ENCODE data around the gene LIPC.

LIPC gene

GRCh38 chr15:58538901-58539300, 107.1 kb downstream of the LIPC start:
- no peaks in the 10 kb centered on the region for H3K9me2 ChIP-seq (replicated peaks; ENCODE audit: insufficient read depth, low read length)
- no peaks in the 10 kb centered on the region for H3K79me2 ChIP-seq (ENCODE audit: insufficient read depth, low read length)
- H3K4me2 ChIP-seq (ENCODE audit: low read depth, low read length, poor library complexity, severe bottlenecking), result no peak overlapping the region
- TF ChIP-seq EZH2phosphoT487 (conservative IDR thresholded peaks at IDR 0.05; ENCODE audit: low read length), result no peak
- TF ChIP-seq, protein P1, sequence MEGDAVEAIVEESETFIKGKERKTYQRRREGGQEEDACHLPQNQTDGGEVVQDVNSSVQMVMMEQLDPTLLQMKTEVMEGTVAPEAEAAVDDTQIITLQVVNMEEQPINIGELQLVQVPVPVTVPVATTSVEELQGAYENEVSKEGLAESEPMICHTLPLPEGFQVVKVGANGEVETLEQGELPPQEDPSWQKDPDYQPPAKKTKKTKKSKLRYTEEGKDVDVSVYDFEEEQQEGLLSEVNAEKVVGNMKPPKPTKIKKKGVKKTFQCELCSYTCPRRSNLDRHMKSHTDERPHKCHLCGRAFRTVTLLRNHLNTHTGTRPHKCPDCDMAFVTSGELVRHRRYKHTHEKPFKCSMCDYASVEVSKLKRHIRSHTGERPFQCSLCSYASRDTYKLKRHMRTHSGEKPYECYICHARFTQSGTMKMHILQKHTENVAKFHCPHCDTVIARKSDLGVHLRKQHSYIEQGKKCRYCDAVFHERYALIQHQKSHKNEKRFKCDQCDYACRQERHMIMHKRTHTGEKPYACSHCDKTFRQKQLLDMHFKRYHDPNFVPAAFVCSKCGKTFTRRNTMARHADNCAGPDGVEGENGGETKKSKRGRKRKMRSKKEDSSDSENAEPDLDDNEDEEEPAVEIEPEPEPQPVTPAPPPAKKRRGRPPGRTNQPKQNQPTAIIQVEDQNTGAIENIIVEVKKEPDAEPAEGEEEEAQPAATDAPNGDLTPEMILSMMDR (IDR thresholded peaks at IDR 0.05; ENCODE audit: insufficient read depth, low read length, poor library complexity, severe bottlenecking), result no peak
- H3K27ac ChIP-seq (ENCODE audit: low read depth, low read length), result no peak overlapping the region
- H3K27me3 ChIP-seq (ENCODE audit: low read length), result no peaks in the 10 kb centered on the region
- H3K36me3 ChIP-seq (ENCODE audit: low read length), result no peaks in the 10 kb centered on the region
- H3K9me3 ChIP-seq (ENCODE audit: insufficient read depth, low read length), result no peaks in the 10 kb centered on the region
- H3K9ac ChIP-seq (ENCODE audit: low read length), result no peak overlapping the region
- no peak overlapping the region for H2AFZ ChIP-seq (ENCODE audit: low read depth, low read length, severe bottlenecking)
- no peaks in the 10 kb centered on the region for H4K20me1 ChIP-seq (ENCODE audit: low read depth, low read length)
- H3F3A ChIP-seq (ENCODE audit: insufficient read depth), result no peaks in the 10 kb centered on the region
- no peak overlapping the region for H3K4me3 ChIP-seq (ENCODE audit: insufficient read depth, low read length, poor library complexity, severe bottlenecking)

DNA sequence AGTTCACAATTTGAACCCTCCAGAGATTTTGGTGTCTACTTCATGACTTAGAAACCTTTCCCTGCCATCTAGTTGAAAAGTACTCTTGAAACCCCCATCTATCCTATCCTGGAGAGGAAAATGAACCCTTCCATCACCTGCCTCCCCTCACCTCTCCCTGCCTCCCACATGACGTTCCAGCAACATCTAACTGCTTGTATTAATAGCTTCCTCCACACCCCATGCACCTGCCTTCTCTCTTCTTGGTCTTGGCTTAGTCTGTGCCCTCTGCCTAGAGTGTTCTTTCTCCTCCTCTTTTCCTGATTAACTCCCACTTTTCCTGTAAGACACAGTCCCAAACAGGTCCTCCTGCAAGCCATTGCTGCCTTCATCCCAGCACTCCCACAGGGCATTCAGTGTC, 107.8 kb downstream of the LIPC start:
- H3F3A ChIP-seq (ENCODE audit: insufficient read depth), result no peaks in the 10 kb centered on the region
- H3K36me3 ChIP-seq (ENCODE audit: low read length), result no peaks in the 10 kb centered on the region
- H3K27ac ChIP-seq (ENCODE audit: low read depth, low read length), result no peak overlapping the region
- H2AFZ ChIP-seq (ENCODE audit: low read depth, low read length, severe bottlenecking), result no peak overlapping the region
- no peak for TF ChIP-seq EZH2phosphoT487 (conservative IDR thresholded peaks at IDR 0.05; ENCODE audit: low read length)
- TF ChIP-seq, protein P1 (IDR thresholded peaks at IDR 0.05; ENCODE audit: insufficient read depth, low read length, poor library complexity, severe bottlenecking), result no peak
- no peaks in the 10 kb centered on the region for H3K9me3 ChIP-seq (ENCODE audit: insufficient read depth, low read length)
- H4K20me1 ChIP-seq (ENCODE audit: low read depth, low read length), result no peaks in the 10 kb centered on the region
- no peak overlapping the region for H3K9ac ChIP-seq (ENCODE audit: low read length)
- no peak overlapping the region for H3K4me2 ChIP-seq (ENCODE audit: low read depth, low read length, poor library complexity, severe bottlenecking)
- no peak overlapping the region for H3K4me3 ChIP-seq (ENCODE audit: insufficient read depth, low read length, poor library complexity, severe bottlenecking)
- H3K27me3 ChIP-seq (ENCODE audit: low read length), result no peaks in the 10 kb centered on the region
- H3K79me2 ChIP-seq (ENCODE audit: insufficient read depth, low read length), result no peaks in the 10 kb centered on the region
- no peaks in the 10 kb centered on the region for H3K9me2 ChIP-seq (replicated peaks; ENCODE audit: insufficient read depth, low read length)

DNA sequence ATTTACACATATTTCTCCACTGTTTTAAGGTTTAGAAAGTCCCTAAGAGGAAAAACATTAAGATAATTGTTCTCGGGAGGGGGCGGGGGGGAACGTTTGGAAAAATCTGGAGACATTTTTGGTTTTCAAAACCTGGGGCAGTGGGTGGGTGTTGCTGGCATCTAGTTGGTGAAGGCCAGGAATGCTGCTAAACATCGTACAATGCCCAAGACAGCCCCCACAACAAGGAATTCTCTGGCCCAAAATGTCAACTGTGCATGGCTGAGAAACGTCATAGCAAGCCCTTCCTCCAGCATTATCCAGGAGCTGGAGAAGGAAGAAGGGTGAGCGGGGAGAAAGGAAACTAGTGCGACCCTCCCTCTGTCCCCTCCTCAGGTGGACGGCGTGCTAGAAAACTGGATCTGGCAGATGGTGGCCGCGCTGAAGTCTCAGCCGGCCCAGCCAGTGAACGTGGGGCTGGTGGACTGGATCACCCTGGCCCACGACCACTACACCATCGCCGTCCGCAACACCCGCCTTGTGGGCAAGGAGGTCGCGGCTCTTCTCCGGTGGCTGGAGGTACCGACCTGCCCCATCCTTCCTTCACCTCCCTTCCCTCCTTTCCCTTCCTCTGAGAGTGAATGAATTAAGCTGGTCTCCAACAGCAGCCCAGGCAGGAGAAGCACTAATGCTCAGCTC, 109.8 kb downstream of the LIPC start:
- Histone ChIP-seq H3K36me3 (ENCODE audit: low read length) (no peaks in the 10 kb centered on the region), H3K9ac (ENCODE audit: low read length) (no peak overlapping the region), H3F3A (ENCODE audit: insufficient read depth) (no peaks in the 10 kb centered on the region), H3K27me3 (ENCODE audit: low read length) (no peaks in the 10 kb centered on the region), H2AFZ (ENCODE audit: low read depth, low read length, severe bottlenecking) (no peak overlapping the region), H3K9me3 (ENCODE audit: insufficient read depth, low read length) (no peaks in the 10 kb centered on the region), H3K4me2 (ENCODE audit: low read depth, low read length, poor library complexity, severe bottlenecking) (no peak overlapping the region), H3K4me3 (ENCODE audit: insufficient read depth, low read length, poor library complexity, severe bottlenecking) (no peak overlapping the region), H4K20me1 (ENCODE audit: low read depth, low read length) (no peaks in the 10 kb centered on the region), H3K79me2 (ENCODE audit: insufficient read depth, low read length) (no peaks in the 10 kb centered on the region), H3K9me2 (replicated peaks; ENCODE audit: insufficient read depth, low read length) (no peaks in the 10 kb centered on the region), H3K27ac (ENCODE audit: low read depth, low read length) (no peak overlapping the region)
- TF ChIP-seq, protein P1 (IDR thresholded peaks at IDR 0.05; ENCODE audit: insufficient read depth, low read length, poor library complexity, severe bottlenecking), result no peak
- no peak for TF ChIP-seq EZH2phosphoT487 (conservative IDR thresholded peaks at IDR 0.05; ENCODE audit: low read length)
